HEK293 (cell line): Measurements from ENCODE around the gene CARS1.

Source experiments
- CTCF ChIA-PET: fragments of 350-600 bp; formaldehyde crosslinking; extraction: SDS; loops from one replicate; lab custom pipeline; 2021; ENCODE audit warnings: antibody characterized with exemption; lab: Yijun Ruan, JAX
- POLR2A ChIA-PET: fragments of 300-600 bp; formaldehyde crosslinking; extraction: SDS; loops from one replicate; lab custom pipeline; 2020; ENCODE audit warnings: antibody characterized with exemption, inconsistent platforms; lab: Yijun Ruan, JAX
- H3K27ac ChIP-seq: fragments of 200-500 bp; sonication (Bioruptor generic); 2 replicates; pipeline ENCODE4 v1.5.1; 2014; ENCODE audit warnings: low read depth, low read length, control low read depth, inconsistent platforms; ENCODE audit errors: extremely low read depth
- H3K36me3 ChIP-seq, 2 experiments: fragments of 200-500 bp in 1 of 2; sonication (Bioruptor generic) in 1 of 2; 1 replicate in 1 of 2; 2 replicates in 1 of 2; pipeline ENCODE4 v1.5.1; 2014 to 2017; ENCODE audit warnings: inconsistent platforms in 2 of 2, low read length in 2 of 2; ENCODE audit not compliant: control insufficient read depth in 2 of 2, insufficient read depth in 1 of 2
- H3K4me1 ChIP-seq: fragments of 200-500 bp; sonication (Bioruptor generic); 2 replicates; pipeline ENCODE4 v1.5.1; 2014; ENCODE audit warnings: mild to moderate bottlenecking, low read length, inconsistent platforms; ENCODE audit not compliant: control insufficient read depth, insufficient read depth
- H3K4me3 ChIP-seq: 2 replicates; pipeline ENCODE4 v1.5.1; 2011; ENCODE audit warnings: low read depth, mild to moderate bottlenecking, control low read depth, low read length, moderate library complexity
- H3K9me3 ChIP-seq: fragments of 200-500 bp; sonication (Bioruptor generic); 2 replicates; pipeline ENCODE4 v1.5.1; 2014; ENCODE audit warnings: low read depth, low read length, inconsistent platforms; ENCODE audit not compliant: control insufficient read depth, insufficient read depth
- BCL11A ChIP-seq: fragments of 450-650 bp; formaldehyde crosslinking; IDR thresholded peaks from 2 replicates; pipeline ENCODE4 v1.5.1; 2016; ENCODE audit warnings: low read depth, missing biosample characterization, missing genetic modification characterization
- KLF8 ChIP-seq: fragments of 450-650 bp; formaldehyde crosslinking; IDR thresholded peaks from 2 replicates; pipeline ENCODE4 v1.5.1; 2016; ENCODE audit warnings: missing biosample characterization, missing genetic modification characterization
- OVOL3 ChIP-seq: fragments of 450-650 bp; formaldehyde crosslinking; IDR thresholded peaks from 2 replicates; pipeline ENCODE4 v1.5.1; 2016; ENCODE audit warnings: missing biosample characterization, missing genetic modification characterization
- TCF7L2 ChIP-seq: IDR thresholded peaks from 2 replicates; pipeline ENCODE4 v1.6.1; 2011; ENCODE audit warnings: low read depth, mild to moderate bottlenecking, inconsistent platforms, low read length, moderate library complexity, borderline replicate concordance
- ZBTB17 ChIP-seq: fragments of 450-650 bp; formaldehyde crosslinking; IDR thresholded peaks from 2 replicates; pipeline ENCODE4 v1.5.1; 2016; ENCODE audit warnings: missing biosample characterization, missing genetic modification characterization
- ZNF16 ChIP-seq: fragments of 450-650 bp; formaldehyde crosslinking; IDR thresholded peaks from 2 replicates; pipeline ENCODE4 v1.5.1; 2016; ENCODE audit warnings: low read depth, missing biosample characterization, missing genetic modification characterization
- ZNF211 ChIP-seq: fragments of 450-650 bp; formaldehyde crosslinking; IDR thresholded peaks from 2 replicates; pipeline ENCODE4 v1.5.1; 2016; ENCODE audit warnings: low read depth, missing biosample characterization, missing genetic modification characterization
- ZNF266 ChIP-seq: fragments of 450-650 bp; formaldehyde crosslinking; IDR thresholded peaks from 2 replicates; pipeline ENCODE4 v1.5.1; 2016; ENCODE audit warnings: missing biosample characterization, missing genetic modification characterization, low read depth
- ZNF302 ChIP-seq: fragments of 450-650 bp; formaldehyde crosslinking; IDR thresholded peaks from 2 replicates; pipeline ENCODE4 v1.5.1; 2016; ENCODE audit warnings: missing biosample characterization, missing genetic modification characterization, low read depth
- ZNF514 ChIP-seq: fragments of 450-650 bp; formaldehyde crosslinking; IDR thresholded peaks from 2 replicates; pipeline ENCODE4 v1.5.1; 2016; ENCODE audit warnings: missing biosample characterization, missing genetic modification characterization
- ZNF585B ChIP-seq: fragments of 450-650 bp; formaldehyde crosslinking; IDR thresholded peaks from 2 replicates; pipeline ENCODE4 v1.5.1; 2016; ENCODE audit warnings: missing biosample characterization, missing genetic modification characterization
- ZNF654 ChIP-seq: fragments of 450-650 bp; formaldehyde crosslinking; IDR thresholded peaks from 2 replicates; pipeline ENCODE4 v1.5.1; 2016; ENCODE audit warnings: low read depth, missing biosample characterization, missing genetic modification characterization
- ZNF670 ChIP-seq: fragments of 450-650 bp; formaldehyde crosslinking; IDR thresholded peaks from 2 replicates; pipeline ENCODE4 v1.5.1; 2016; ENCODE audit warnings: missing biosample characterization, missing genetic modification characterization, low read depth
- TF ChIP-seq, protein P1 (sequence below): fragments of 450-650 bp; formaldehyde crosslinking; IDR thresholded peaks from 2 replicates; pipeline ENCODE4 v1.5.1; 2016; ENCODE audit warnings: missing biosample characterization, missing genetic modification characterization
- TF ChIP-seq, protein P2 (sequence below): fragments of 450-650 bp; formaldehyde crosslinking; IDR thresholded peaks from 2 replicates; pipeline ENCODE4 v1.5.1; 2016; ENCODE audit warnings: missing biosample characterization, missing genetic modification characterization
- TF ChIP-seq, protein P3 (sequence below): fragments of 450-650 bp; formaldehyde crosslinking; IDR thresholded peaks from 2 replicates; pipeline ENCODE4 v1.5.1; 2016; ENCODE audit warnings: missing biosample characterization, missing genetic modification characterization
- TF ChIP-seq, protein P4 (sequence below): fragments of 450-650 bp; formaldehyde crosslinking; IDR thresholded peaks from 2 replicates; pipeline ENCODE4 v1.5.1; 2016; ENCODE audit warnings: missing biosample characterization, missing genetic modification characterization

Gene CARS1

DNA sequence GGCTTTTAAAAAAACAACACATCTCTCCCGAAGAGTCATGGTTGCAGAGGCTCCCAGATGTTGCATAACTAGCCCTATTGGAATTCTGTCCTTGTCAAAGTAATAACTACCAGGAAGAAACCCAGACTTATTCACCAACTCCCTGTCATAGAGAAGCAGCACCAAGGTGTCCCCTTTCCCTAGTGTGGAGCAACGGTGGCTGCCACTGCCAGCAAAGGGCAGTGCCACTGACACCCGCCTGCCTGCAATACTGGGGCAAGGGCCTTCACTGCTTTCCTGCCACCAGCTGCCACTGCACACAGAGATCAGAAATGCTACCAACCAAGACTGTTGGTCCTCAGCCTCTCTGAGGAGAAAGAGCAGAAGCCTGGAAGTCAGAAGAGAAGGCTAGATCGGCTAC lies 92.4 kb downstream of the CARS1 start:
- H3K36me3 ChIP-seq: peaks cover 7 to 98% of the 10 kb centered on the region in 2 experiments; a peak in 2 of 3 replicates
- H3K27ac ChIP-seq: no peak overlapping the region
- POLR2A ChIA-PET: no interaction called here
- no peaks in the 10 kb centered on the region for H3K4me1 ChIP-seq
- CTCF ChIA-PET: interaction anchor here (0.6 kb wide), 1 partner anchor 433 kb away, joined by 3 read pairs; no protein-coding TSS in a partner anchor
- H3K9me3 ChIP-seq: no peaks in the 10 kb centered on the region
- H3K4me3 ChIP-seq: no peak overlapping the region
- TF ChIP-seq ZNF670 (tag by site-specific recombination) (no peak), ZNF514 (tag by site-specific recombination) (no peak), BCL11A (tag by site-specific recombination) (no peak), ZNF302 (tag by site-specific recombination) (no peak)
- TF ChIP-seq, protein P1, sequence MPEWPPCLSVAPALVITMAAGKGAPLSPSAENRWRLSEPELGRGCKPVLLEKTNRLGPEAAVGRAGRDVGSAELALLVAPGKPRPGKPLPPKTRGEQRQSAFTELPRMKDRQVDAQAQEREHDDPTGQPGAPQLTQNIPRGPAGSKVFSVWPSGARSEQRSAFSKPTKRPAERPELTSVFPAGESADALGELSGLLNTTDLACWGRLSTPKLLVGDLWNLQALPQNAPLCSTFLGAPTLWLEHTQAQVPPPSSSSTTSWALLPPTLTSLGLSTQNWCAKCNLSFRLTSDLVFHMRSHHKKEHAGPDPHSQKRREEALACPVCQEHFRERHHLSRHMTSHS (tag by site-specific recombination): no peak

DNA sequence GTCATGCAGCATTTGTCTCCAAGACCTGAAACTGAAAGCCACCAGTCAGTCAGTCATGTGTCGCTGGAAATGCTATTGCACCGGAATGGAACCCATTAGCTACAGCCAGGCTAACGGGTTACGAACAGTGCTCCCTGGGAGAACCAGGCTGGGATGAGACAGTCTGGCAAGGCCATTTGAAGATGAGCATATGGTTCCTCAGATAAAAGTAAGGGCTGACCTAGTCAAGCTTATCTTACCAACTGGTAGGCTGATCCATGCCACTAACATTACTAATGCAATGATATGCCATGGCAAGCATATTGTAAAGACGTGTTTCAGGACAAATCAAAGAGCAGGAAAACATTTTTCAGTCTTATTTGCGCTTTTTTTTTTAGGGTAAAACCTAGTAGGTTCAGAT lies 93.5 kb downstream of the CARS1 start:
- Histone ChIP-seq H3K4me3 (no peak overlapping the region), H3K27ac (no peak overlapping the region), H3K9me3 (no peaks in the 10 kb centered on the region), H3K36me3 (peaks cover 4 to 98% of the 10 kb centered on the region in 2 experiments; a peak in 1 of 3 replicates), H3K4me1 (no peaks in the 10 kb centered on the region)
- POLR2A ChIA-PET: interaction anchor here (0.5 kb wide), 1 partner anchor 573 kb away, joined by 5 read pairs; no protein-coding TSS in a partner anchor
- CTCF ChIA-PET: no interaction called here
- TF ChIP-seq, protein P2, sequence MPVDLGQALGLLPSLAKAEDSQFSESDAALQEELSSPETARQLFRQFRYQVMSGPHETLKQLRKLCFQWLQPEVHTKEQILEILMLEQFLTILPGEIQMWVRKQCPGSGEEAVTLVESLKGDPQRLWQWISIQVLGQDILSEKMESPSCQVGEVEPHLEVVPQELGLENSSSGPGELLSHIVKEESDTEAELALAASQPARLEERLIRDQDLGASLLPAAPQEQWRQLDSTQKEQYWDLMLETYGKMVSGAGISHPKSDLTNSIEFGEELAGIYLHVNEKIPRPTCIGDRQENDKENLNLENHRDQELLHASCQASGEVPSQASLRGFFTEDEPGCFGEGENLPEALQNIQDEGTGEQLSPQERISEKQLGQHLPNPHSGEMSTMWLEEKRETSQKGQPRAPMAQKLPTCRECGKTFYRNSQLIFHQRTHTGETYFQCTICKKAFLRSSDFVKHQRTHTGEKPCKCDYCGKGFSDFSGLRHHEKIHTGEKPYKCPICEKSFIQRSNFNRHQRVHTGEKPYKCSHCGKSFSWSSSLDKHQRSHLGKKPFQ (tag by site-specific recombination): no peak
- peak; percentile 7 for TF ChIP-seq ZBTB17 (tag by site-specific recombination)
- TF ChIP-seq ZNF514 (tag by site-specific recombination): no peak
- TF ChIP-seq ZNF266: no peak

DNA sequence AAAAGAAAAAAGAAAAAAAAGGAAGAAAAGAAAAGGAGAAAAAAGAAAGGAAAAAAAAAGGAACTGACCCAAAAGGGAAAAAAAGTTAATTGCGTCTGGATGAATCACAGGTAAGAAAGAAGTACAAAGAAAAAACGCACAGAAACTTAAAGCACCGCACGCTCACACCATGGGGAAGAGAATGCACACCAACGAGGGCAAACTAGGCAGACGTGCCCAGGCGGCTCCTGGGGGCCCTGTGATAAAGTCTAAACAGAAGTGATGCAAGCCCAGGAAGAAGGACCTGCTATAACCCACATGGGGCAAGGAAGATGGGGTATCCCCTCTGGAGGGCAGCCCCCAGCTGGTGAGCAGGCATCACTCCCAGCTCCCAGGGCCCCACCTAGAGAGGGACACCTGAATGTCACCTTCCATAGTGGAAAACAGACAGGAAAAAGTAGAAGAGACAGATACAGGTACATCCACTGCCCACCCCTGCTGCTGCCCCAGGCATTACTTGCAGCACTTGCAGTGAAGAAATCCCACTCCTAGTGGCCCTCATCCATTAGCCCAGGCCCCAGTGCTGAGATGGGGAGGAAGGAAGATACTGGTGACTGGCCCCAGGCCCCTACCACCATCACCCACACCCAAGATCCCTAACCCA lies 94.0 kb downstream of the CARS1 start:
- CTCF ChIA-PET: no interaction called here

DNA sequence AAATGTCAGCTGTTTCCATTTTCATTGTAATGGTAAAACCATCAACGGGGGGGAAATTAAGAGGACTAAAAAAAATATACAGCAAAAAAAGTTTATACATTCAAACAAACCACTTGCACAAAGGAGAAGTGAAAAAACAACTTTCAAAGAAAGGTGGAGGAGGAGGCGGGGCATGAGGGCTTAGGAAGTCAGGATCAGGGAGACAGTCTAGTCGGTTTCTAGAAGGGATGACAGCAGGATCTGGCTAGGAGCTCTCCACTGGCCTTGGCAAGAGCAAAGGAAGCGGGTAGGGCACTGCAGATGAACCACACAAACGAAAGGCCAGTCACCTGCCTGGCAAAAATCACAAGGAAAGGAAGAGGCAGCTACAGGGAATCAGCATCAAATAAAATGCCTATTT lies 96.1 kb downstream of the CARS1 start:
- H3K9me3 ChIP-seq: no peaks in the 10 kb centered on the region
- ChIA-PET CTCF (no interaction called here), POLR2A (no interaction called here)
- H3K27ac ChIP-seq: no peak overlapping the region
- TF ChIP-seq ZNF654 (no peak), ZNF16 (tag by site-specific recombination) (no peak), OVOL3 (tag by site-specific recombination) (no peak)
- TF ChIP-seq, protein P3, sequence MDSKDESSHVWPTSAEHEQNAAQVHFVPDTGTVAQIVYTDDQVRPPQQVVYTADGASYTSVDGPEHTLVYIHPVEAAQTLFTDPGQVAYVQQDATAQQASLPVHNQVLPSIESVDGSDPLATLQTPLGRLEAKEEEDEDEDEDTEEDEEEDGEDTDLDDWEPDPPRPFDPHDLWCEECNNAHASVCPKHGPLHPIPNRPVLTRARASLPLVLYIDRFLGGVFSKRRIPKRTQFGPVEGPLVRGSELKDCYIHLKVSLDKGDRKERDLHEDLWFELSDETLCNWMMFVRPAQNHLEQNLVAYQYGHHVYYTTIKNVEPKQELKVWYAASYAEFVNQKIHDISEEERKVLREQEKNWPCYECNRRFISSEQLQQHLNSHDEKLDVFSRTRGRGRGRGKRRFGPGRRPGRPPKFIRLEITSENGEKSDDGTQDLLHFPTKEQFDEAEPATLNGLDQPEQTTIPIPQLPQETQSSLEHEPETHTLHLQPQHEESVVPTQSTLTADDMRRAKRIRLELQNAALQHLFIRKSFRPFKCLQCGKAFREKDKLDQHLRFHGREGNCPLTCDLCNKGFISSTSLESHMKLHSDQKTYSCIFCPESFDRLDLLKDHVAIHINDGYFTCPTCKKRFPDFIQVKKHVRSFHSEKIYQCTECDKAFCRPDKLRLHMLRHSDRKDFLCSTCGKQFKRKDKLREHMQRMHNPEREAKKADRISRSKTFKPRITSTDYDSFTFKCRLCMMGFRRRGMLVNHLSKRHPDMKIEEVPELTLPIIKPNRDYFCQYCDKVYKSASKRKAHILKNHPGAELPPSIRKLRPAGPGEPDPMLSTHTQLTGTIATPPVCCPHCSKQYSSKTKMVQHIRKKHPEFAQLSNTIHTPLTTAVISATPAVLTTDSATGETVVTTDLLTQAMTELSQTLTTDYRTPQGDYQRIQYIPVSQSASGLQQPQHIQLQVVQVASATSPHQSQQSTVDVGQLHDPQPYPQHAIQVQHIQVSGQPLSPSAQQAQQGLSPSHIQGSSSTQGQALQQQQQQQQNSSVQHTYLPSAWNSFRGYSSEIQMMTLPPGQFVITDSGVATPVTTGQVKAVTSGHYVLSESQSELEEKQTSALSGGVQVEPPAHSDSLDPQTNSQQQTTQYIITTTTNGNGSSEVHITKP (tag by site-specific recombination): no peak
- H3K36me3 ChIP-seq: peaks cover 4 to 99% of the 10 kb centered on the region in 2 experiments; a peak in 1 of 3 replicates
- H3K4me3 ChIP-seq: no peak overlapping the region
- H3K4me1 ChIP-seq: no peaks in the 10 kb centered on the region

More for the DNA sequence above, 94.0 kb downstream of the CARS1 start:
- POLR2A ChIA-PET: interaction anchor here (0.5 kb wide), 1 partner anchor 573 kb away, joined by 5 read pairs; no protein-coding TSS in a partner anchor
- H3K9me3 ChIP-seq: no peaks in the 10 kb centered on the region
- no peak for TF ChIP-seq ZNF211 (tag by site-specific recombination)
- no peak for TF ChIP-seq KLF8 (tag by site-specific recombination)
- no peak for TF ChIP-seq TCF7L2
- TF ChIP-seq, protein P4, sequence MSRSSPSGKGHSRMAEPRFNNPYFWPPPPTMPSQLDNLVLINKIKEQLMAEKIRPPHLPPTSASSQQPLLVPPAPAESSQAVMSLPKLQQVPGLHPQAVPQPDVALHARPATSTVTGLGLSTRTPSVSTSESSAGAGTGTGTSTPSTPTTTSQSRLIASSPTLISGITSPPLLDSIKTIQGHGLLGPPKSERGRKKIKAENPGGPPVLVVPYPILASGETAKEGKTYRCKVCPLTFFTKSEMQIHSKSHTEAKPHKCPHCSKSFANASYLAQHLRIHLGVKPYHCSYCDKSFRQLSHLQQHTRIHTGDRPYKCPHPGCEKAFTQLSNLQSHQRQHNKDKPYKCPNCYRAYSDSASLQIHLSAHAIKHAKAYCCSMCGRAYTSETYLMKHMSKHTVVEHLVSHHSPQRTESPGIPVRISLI (tag by site-specific recombination): peak; percentile 72; the same call in 1 of the 2 replicates
- TF ChIP-seq ZNF585B (tag by site-specific recombination): no peak
- peak; percentile 59 for TF ChIP-seq ZBTB17 (tag by site-specific recombination)
- no peak overlapping the region for H3K27ac ChIP-seq
- H3K4me1 ChIP-seq: no peaks in the 10 kb centered on the region
- no peak overlapping the region for H3K4me3 ChIP-seq
- peaks cover 4 to 98% of the 10 kb centered on the region in 2 experiments; a peak in 1 of 3 replicates for H3K36me3 ChIP-seq
